ENCODE results near the gene ING5. TPM values are rescaled to one million over a fixed set of nuclear protein-coding genes. Genes with fewer than 3 reads are reported as not detected.

ING5 gene
- total RNA-seq, 2 donors from 2014 or later, result 27.3 to 64.8 TPM

- Histone ChIP-seq H3K27ac (no peak overlapping the region), H3K27me3 (replicated peaks; ENCODE audit: insufficient read depth) (no peaks in the 10 kb centered on the region), H3K4me3 (no peak overlapping the region), H3K9me3 (no peaks in the 10 kb centered on the region), H3K36me3 (peaks cover 37% of the 10 kb centered on the region), H3K4me1 (ENCODE audit: control insufficient read depth in 1 of 2, low read depth in 2 of 2) (no peaks in the 10 kb centered on the region)
- DNase-seq (ENCODE audit: low spot score) (no peak), ATAC-seq (ENCODE audit: insufficient number of reproducible peaks, low FRiP score, low read depth) (no peak)
- TF ChIP-seq CTCF (IDR thresholded peaks at IDR 0.05), result no peak
Observed at GRCh38 chr2:241724259-241724974, 22.6 kb downstream of the ING5 start.

GRCh38 chr2:241724975-241725870, 23.4 kb downstream of the ING5 start:
- Histone ChIP-seq H3K9me3 (no peaks in the 10 kb centered on the region), H3K27ac (no peak overlapping the region), H3K4me1 (ENCODE audit: control insufficient read depth in 1 of 2, low read depth in 2 of 2) (no peaks in the 10 kb centered on the region), H3K36me3 (peaks cover 30% of the 10 kb centered on the region), H3K27me3 (replicated peaks; ENCODE audit: insufficient read depth) (no peaks in the 10 kb centered on the region), H3K4me3 (no peak overlapping the region)
- TF ChIP-seq CTCF (IDR thresholded peaks at IDR 0.05), result no peak
- DNase-seq (ENCODE audit: low spot score) (no peak), ATAC-seq (ENCODE audit: insufficient number of reproducible peaks, low FRiP score, low read depth) (no peak)

DNA sequence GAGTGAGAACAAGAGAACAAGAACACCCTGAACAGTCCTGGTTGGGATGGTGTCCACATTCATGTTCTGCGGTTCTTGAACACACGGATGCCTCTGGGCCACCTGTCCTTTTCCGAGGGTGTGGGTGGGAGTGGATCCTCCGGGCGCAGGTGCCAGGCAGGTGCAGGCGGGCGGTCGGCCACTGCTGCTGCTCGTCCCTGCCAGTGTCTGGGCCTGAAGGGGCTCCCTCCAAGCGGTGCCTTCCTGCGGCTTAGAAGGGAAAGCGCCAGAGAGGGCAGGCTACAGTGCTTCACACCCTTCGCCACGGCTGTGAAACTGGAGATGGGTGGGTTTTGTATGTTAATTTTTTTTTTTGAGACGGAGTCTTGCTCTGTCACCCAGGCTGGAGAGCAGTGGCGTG, 24.6 kb downstream of the ING5 start:
- no peaks in the 10 kb centered on the region for H3K9me3 ChIP-seq
- H3K27ac ChIP-seq, result no peak overlapping the region
- H3K27me3 ChIP-seq (replicated peaks; ENCODE audit: insufficient read depth), result no peaks in the 10 kb centered on the region
- DNase-seq (ENCODE audit: low spot score) (no peak), ATAC-seq (ENCODE audit: insufficient number of reproducible peaks, low FRiP score, low read depth) (no peak)
- peaks cover 18% of the 10 kb centered on the region for H3K36me3 ChIP-seq
- no peaks in the 10 kb centered on the region for H3K4me1 ChIP-seq (ENCODE audit: control insufficient read depth in 1 of 2, low read depth in 2 of 2)
- H3K4me3 ChIP-seq, result no peak overlapping the region
- no peak for TF ChIP-seq CTCF (IDR thresholded peaks at IDR 0.05)

- Histone ChIP-seq H3K9me3 (no peaks in the 10 kb centered on the region), H3K4me3 (no peak overlapping the region), H3K4me1 (ENCODE audit: control insufficient read depth in 1 of 2, low read depth in 2 of 2) (no peaks in the 10 kb centered on the region), H3K27me3 (replicated peaks; ENCODE audit: insufficient read depth) (no peaks in the 10 kb centered on the region), H3K36me3 (peaks cover 4% of the 10 kb centered on the region), H3K27ac (peak overlapping the region in 1 of 2 donors; percentile 11)
- TF ChIP-seq CTCF (IDR thresholded peaks at IDR 0.05), result no peak
- ATAC-seq (ENCODE audit: insufficient number of reproducible peaks, low FRiP score, low read depth) (no peak), DNase-seq (ENCODE audit: low spot score) (no peak)
Observed at GRCh38 chr2:241728000-241728399, 26.2 kb downstream of the ING5 start.

DNA sequence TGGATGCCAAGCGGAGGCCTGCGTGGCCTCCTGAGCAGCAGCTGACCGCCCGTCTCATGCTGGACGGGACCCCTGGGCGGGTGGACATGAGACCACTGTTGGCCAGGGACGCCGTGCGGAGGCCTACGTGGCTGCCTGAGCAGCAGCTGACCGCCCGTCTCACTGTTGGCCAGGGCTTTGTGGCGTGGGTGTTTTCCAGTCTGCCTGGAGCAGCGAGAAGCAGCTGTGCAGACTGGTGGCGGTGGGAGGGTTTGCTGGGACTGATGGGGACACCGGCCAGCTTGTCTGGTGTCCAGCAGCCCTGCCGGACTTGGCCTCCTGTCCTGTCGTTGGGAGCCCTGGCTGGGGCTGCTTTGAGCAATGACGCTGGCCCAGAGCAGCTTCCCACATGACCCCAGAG, 26.8 kb downstream of the ING5 start:
- Histone ChIP-seq H3K27me3 (replicated peaks; ENCODE audit: insufficient read depth) (no peaks in the 10 kb centered on the region), H3K4me3 (no peak overlapping the region), H3K27ac (peak overlapping the region in 1 of 2 donors; percentile 11), H3K36me3 (no peaks in the 10 kb centered on the region), H3K4me1 (ENCODE audit: control insufficient read depth in 1 of 2, low read depth in 2 of 2) (no peaks in the 10 kb centered on the region), H3K9me3 (no peaks in the 10 kb centered on the region)
- DNase-seq (ENCODE audit: low spot score), result no peak
- ATAC-seq (ENCODE audit: insufficient number of reproducible peaks, low FRiP score, low read depth), result no peak
- no peak for TF ChIP-seq CTCF (IDR thresholded peaks at IDR 0.05)

Data from thoracic aorta (tissue), 2 donors.